Measurements from ENCODE around the gene BLOC1S4.

GRCh38 chr4:6752486-6752829 lies 36.5 kb downstream of the BLOC1S4 start:
- TF ChIP-seq EZH2phosphoT487 (IDR thresholded peaks at IDR 0.05; ENCODE audit: insufficient read depth, low read depth), result no peak
- no peak for TF ChIP-seq EZH2 (IDR thresholded peaks at IDR 0.05; ENCODE audit: insufficient read depth, poor library complexity, severe bottlenecking)

Data from GM23248 (cell line).